Thoracic aorta (tissue), 2 donors: ENCODE results near the gene STARD3NL. TPM values are rescaled to one million over a fixed set of nuclear protein-coding genes. Genes with fewer than 3 reads are reported as not detected.

Experiments
- ATAC-seq: fragments of 150-250 bp; one replicate; pipeline ENCODE4 v1.8.0; 2017; ENCODE audit warnings: low read depth; ENCODE audit not compliant: insufficient number of reproducible peaks, low FRiP score
- DNase-seq: peaks from one replicate; pipeline ENCODE4 v3.0.0-alpha.2; 2020; ENCODE audit warnings: low spot score
- H3K27ac ChIP-seq, 2 donors: fragments of 200-600 bp; sonication (generic); 1 replicate in 1 of 2; 2 replicates in 1 of 2; pipeline ENCODE4 v1.5.1; 2016; ENCODE audit warnings: mild to moderate bottlenecking in 2 of 2, moderate library complexity in 2 of 2
- H3K27me3 ChIP-seq: fragments of 200-600 bp; sonication (generic); replicated peaks from 2 replicates; pipeline ENCODE4 v1.6.0; 2016; ENCODE audit warnings: mild to moderate bottlenecking; ENCODE audit not compliant: insufficient read depth
- H3K36me3 ChIP-seq: fragments of 200-600 bp; sonication (generic); one replicate; pipeline ENCODE4 v1.5.1; 2016
- H3K4me1 ChIP-seq, 2 donors: fragments of 200-600 bp; sonication (generic); 1 replicate in 1 of 2; 2 replicates in 1 of 2; pipeline versions ENCODE4 v1.5.1 to v1.6.0; 2016; ENCODE audit warnings: low read depth in 2 of 2, mild to moderate bottlenecking in 1 of 2; ENCODE audit not compliant: control insufficient read depth in 1 of 2
- H3K4me3 ChIP-seq: fragments of 200-600 bp; sonication (generic); 2 replicates; pipeline ENCODE4 v1.5.1; 2016; ENCODE audit warnings: mild to moderate bottlenecking
- H3K9me3 ChIP-seq: fragments of 200-600 bp; sonication (generic); 2 replicates; pipeline ENCODE4 v1.5.1; 2016
- CTCF ChIP-seq: fragments of 200-600 bp; sonication (generic); IDR thresholded peaks from one replicate; pipeline ENCODE4 v1.5.1; 2019; ENCODE audit warnings: antibody characterized with exemption
- total RNA-seq, 2 donors: library from RNA; depleted of rRNA; stranded (reverse); fragments of >200 nt; gene quantifications; one replicate each; pipeline versions ENCODE4 v1.1.0 to v1.2.3, GENCODE V29; 2016

Gene STARD3NL
- total RNA-seq, 2 donors from 2014 or later: 24.8 to 27.6 TPM

- no peak for DNase-seq
- Histone ChIP-seq H3K27me3 (no peaks in the 10 kb centered on the region), H3K27ac (no peak overlapping the region), H3K9me3 (no peaks in the 10 kb centered on the region), H3K4me3 (no peak overlapping the region), H3K36me3 (no peaks in the 10 kb centered on the region), H3K4me1 (peaks cover 19 to 34% of the 10 kb centered on the region in 2 donors)
- TF ChIP-seq CTCF: no peak
- no peak for ATAC-seq
Observed at GRCh38 chr7:38181111-38181510, 3.1 kb downstream of the STARD3NL start.

- ATAC-seq: no peak
- Histone ChIP-seq H3K27ac (no peak overlapping the region), H3K4me1 (peaks cover 23 to 44% of the 10 kb centered on the region in 2 donors), H3K27me3 (no peaks in the 10 kb centered on the region), H3K36me3 (no peaks in the 10 kb centered on the region), H3K9me3 (no peaks in the 10 kb centered on the region), H3K4me3 (no peak overlapping the region)
- TF ChIP-seq CTCF: no peak
- no peak for DNase-seq
Observed at GRCh38 chr7:38182450-38182849, 4.4 kb downstream of the STARD3NL start.

GRCh38 chr7:38185395-38186307 lies 7.6 kb downstream of the STARD3NL start:
- no peaks in the 10 kb centered on the region for H3K27me3 ChIP-seq
- TF ChIP-seq CTCF: no peak
- no peak for DNase-seq
- H3K4me3 ChIP-seq: no peak overlapping the region
- no peak for ATAC-seq
- H3K9me3 ChIP-seq: no peaks in the 10 kb centered on the region
- no peaks in the 10 kb centered on the region for H3K36me3 ChIP-seq
- H3K27ac ChIP-seq: no peak overlapping the region
- peaks cover 10 to 26% of the 10 kb centered on the region in 2 donors for H3K4me1 ChIP-seq

GRCh38 chr7:38186593-38187314 lies 8.7 kb downstream of the STARD3NL start:
- Histone ChIP-seq H3K27me3 (no peaks in the 10 kb centered on the region), H3K9me3 (peaks cover 6% of the 10 kb centered on the region), H3K4me1 (peaks cover 4 to 23% of the 10 kb centered on the region in 2 donors), H3K36me3 (no peaks in the 10 kb centered on the region), H3K27ac (no peak overlapping the region), H3K4me3 (no peak overlapping the region)
- DNase-seq (no peak), ATAC-seq (no peak)
- TF ChIP-seq CTCF: no peak

- Histone ChIP-seq H3K27me3 (no peaks in the 10 kb centered on the region), H3K36me3 (no peaks in the 10 kb centered on the region), H3K4me1 (peaks cover 4 to 23% of the 10 kb centered on the region in 2 donors), H3K9me3 (peaks cover 10% of the 10 kb centered on the region), H3K27ac (no peak overlapping the region), H3K4me3 (no peak overlapping the region)
- no peak for DNase-seq
- no peak for TF ChIP-seq CTCF
- ATAC-seq: no peak
Observed at GRCh38 chr7:38187794-38188440, 9.9 kb downstream of the STARD3NL start.
